ENCODE measurements around the gene ADD3. TPM values are rescaled to one million over a fixed set of nuclear protein-coding genes. Genes with fewer than 3 reads are reported as not detected.
A peak's percentile ranks its signal among the peaks of the same experiment; 100 is the strongest.

ADD3 gene
- polyA plus RNA-seq, 3 donors, result 94.8 to 126 (median 111) TPM

DNA sequence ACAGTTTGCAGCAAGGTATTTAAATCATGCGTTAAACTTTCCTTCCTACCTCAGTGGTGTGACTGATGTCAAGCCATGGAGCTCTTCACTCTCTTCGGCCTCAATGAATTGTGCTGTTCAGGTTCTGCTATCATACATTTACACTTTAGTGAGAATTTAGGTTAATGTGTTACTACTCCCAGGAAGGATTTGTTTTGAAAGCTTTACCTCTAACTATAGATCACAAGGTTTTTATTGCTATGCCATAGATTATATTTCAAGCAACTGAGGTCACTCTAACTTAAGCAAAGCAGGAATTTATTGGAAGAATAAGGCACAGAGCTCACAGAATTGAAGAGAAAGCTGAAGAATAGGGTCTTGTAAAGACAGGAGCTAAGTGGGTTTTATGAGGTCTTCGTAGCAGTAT is 11.0 kb upstream of the ADD3 start:
- no CpG with 5 or more reads among the region's 3 CpGs for WGBS (ENCODE audit: insufficient coverage)
- Histone ChIP-seq H3K27ac (ENCODE audit: low read depth in 1 of 2, low read length in 2 of 2) (peak overlapping the region in 1 of 2 donors; percentile 70), H3K79me2 (ENCODE audit: insufficient read depth, low read length) (no peaks in the 10 kb centered on the region), H3K9ac (ENCODE audit: insufficient read depth, low read length, poor library complexity, severe bottlenecking) (no peak overlapping the region), H3K4me2 (replicated peaks; ENCODE audit: extremely low read depth, low read length, poor library complexity, severe bottlenecking) (peak overlapping the region; percentile 50), H2AFZ (ENCODE audit: insufficient read depth, low read depth, low read length, poor library complexity, severe bottlenecking) (peak overlapping the region; percentile 31), H3K36me3 (replicated peaks in 1 of 2; ENCODE audit: control insufficient read depth in 1 of 2, insufficient read depth in 2 of 2, low read length in 2 of 2) (no peaks in the 10 kb centered on the region), H4K20me1 (ENCODE audit: insufficient read depth, low read length) (no peaks in the 10 kb centered on the region), H3K4me3 (replicated peaks in 1 of 3; ENCODE audit: low read depth in 2 of 3, low read length in 3 of 3) (peak overlapping the region in 1 of 3 experiments; percentile 50), H3K27me3 (ENCODE audit: control insufficient read depth in 2 of 2, insufficient read depth in 2 of 2, low read length in 2 of 2) (no peaks in the 10 kb centered on the region), H3K4me1 (ENCODE audit: control insufficient read depth in 1 of 2, insufficient read depth in 2 of 2, low read length in 2 of 2) (peaks cover 13 to 22% of the 10 kb centered on the region in 2 donors), H3K9me3 (replicated peaks in 1 of 2; ENCODE audit: control insufficient read depth in 1 of 2, insufficient read depth in 1 of 2, low read length in 2 of 2) (no peaks in the 10 kb centered on the region)
- TF ChIP-seq, protein P1, sequence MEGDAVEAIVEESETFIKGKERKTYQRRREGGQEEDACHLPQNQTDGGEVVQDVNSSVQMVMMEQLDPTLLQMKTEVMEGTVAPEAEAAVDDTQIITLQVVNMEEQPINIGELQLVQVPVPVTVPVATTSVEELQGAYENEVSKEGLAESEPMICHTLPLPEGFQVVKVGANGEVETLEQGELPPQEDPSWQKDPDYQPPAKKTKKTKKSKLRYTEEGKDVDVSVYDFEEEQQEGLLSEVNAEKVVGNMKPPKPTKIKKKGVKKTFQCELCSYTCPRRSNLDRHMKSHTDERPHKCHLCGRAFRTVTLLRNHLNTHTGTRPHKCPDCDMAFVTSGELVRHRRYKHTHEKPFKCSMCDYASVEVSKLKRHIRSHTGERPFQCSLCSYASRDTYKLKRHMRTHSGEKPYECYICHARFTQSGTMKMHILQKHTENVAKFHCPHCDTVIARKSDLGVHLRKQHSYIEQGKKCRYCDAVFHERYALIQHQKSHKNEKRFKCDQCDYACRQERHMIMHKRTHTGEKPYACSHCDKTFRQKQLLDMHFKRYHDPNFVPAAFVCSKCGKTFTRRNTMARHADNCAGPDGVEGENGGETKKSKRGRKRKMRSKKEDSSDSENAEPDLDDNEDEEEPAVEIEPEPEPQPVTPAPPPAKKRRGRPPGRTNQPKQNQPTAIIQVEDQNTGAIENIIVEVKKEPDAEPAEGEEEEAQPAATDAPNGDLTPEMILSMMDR (IDR thresholded peaks at IDR 0.05), result no peak
- Mint-ChIP-seq H3K4me1 (peaks cover 25% of the 10 kb centered on the region), H3K4me3 (peak overlapping the region in 1 of 2 donors; percentile 84), H3K27ac (peak overlapping the region in 6 of 7 donors; percentile 25 to 89 (median 82)), H3K9me3 (no peaks in the 10 kb centered on the region), H3K27me3 (ENCODE audit: low read depth in 3 of 3) (no peaks in the 10 kb centered on the region), H3K36me3 (peaks cover 0 to 2% of the 10 kb centered on the region in 2 donors)
- intact Hi-C loops (cut with micrococcal nuclease), result no loop called here
- no peak for DNase-seq

DNA sequence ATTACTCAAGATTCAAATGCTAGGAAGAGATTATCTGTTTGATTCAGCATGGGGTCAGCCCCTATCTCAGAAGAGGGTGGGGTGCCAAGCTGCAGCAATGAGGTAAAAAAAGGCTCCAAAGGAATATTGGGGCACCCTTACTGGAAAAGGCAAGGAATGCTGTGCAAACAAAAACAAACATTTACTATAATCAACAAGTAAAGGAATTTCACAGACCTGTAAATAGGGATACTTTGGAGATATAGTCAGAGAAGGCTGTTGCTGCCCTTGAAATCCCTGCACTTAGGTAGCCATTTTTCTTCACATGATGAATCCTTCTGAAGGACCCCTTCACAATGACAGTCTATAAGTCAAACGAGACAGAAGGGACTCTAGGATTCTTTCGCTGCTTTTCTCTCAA is 10.6 kb upstream of the ADD3 start:
- no peak overlapping the region for H3K4me2 ChIP-seq (replicated peaks; ENCODE audit: extremely low read depth, low read length, poor library complexity, severe bottlenecking)
- H3K4me1 ChIP-seq (ENCODE audit: control insufficient read depth in 1 of 2, insufficient read depth in 2 of 2, low read length in 2 of 2), result peaks cover 13 to 22% of the 10 kb centered on the region in 2 donors
- H3K79me2 ChIP-seq (ENCODE audit: insufficient read depth, low read length), result no peaks in the 10 kb centered on the region
- H3K27me3 ChIP-seq (ENCODE audit: control insufficient read depth in 2 of 2, insufficient read depth in 2 of 2, low read length in 2 of 2), result no peaks in the 10 kb centered on the region
- WGBS (ENCODE audit: insufficient coverage), result no CpG with 5 or more reads among the region's 2 CpGs
- H3K4me3 ChIP-seq (replicated peaks in 1 of 3; ENCODE audit: low read depth in 2 of 3, low read length in 3 of 3), result no peak overlapping the region
- DNase-seq, result no peak
- Mint-ChIP-seq H3K9me3 (no peaks in the 10 kb centered on the region), H3K36me3 (peaks cover 0 to 2% of the 10 kb centered on the region in 2 donors), H3K4me1 (peaks cover 25% of the 10 kb centered on the region), H3K4me3 (no peak overlapping the region), H3K27ac (peak overlapping the region in 1 of 7 donors; percentile 75), H3K27me3 (ENCODE audit: low read depth in 3 of 3) (no peaks in the 10 kb centered on the region)
- TF ChIP-seq, protein P1 (IDR thresholded peaks at IDR 0.05), result no peak
- no peaks in the 10 kb centered on the region for H3K36me3 ChIP-seq (replicated peaks in 1 of 2; ENCODE audit: control insufficient read depth in 1 of 2, insufficient read depth in 2 of 2, low read length in 2 of 2)
- H3K9ac ChIP-seq (ENCODE audit: insufficient read depth, low read length, poor library complexity, severe bottlenecking), result no peak overlapping the region
- H3K9me3 ChIP-seq (replicated peaks in 1 of 2; ENCODE audit: control insufficient read depth in 1 of 2, insufficient read depth in 1 of 2, low read length in 2 of 2), result no peaks in the 10 kb centered on the region
- H2AFZ ChIP-seq (ENCODE audit: insufficient read depth, low read depth, low read length, poor library complexity, severe bottlenecking), result peak overlapping the region; percentile 31
- intact Hi-C loops (cut with micrococcal nuclease), result no loop called here
- no peak overlapping the region for H3K27ac ChIP-seq (ENCODE audit: low read depth in 1 of 2, low read length in 2 of 2)
- no peaks in the 10 kb centered on the region for H4K20me1 ChIP-seq (ENCODE audit: insufficient read depth, low read length)

Measured in CD14-positive monocyte (primary cell).